Gastrocnemius medialis (tissue), 4 donors: ENCODE data around the gene TAF6. TPM values are rescaled to one million over a fixed set of nuclear protein-coding genes. Genes with fewer than 3 reads are reported as not detected.

Experiments used
- ATAC-seq, 2 donors: fragments of 150-250 bp; one replicate each; pipeline ENCODE4 v1.9.1; 2016
- DNase-seq, 2 donors: peaks; one replicate each; pipeline ENCODE4 v3.0.0-alpha.2; 2019
- H3K27ac ChIP-seq, 4 donors: fragments of 200-600 bp; sonication (generic); 1 replicate in 1 of 4; 2 replicates in 3 of 4; pipeline ENCODE4 v1.5.1; 2016 to 2018; ENCODE audit warnings: mild to moderate bottlenecking in 2 of 4, moderate library complexity in 1 of 4
- H3K27me3 ChIP-seq, 3 donors: fragments of 200-600 bp; sonication (generic) in 2 of 3; 1 replicate in 1 of 3; 2 replicates in 2 of 3; pipeline versions ENCODE4 v1.5.1 to v1.6.0; 2016 to 2019; ENCODE audit warnings: mild to moderate bottlenecking in 1 of 3, moderate library complexity in 1 of 3
- H3K36me3 ChIP-seq, 2 donors: fragments of 200-600 bp; sonication (generic) in 1 of 2; one replicate each; pipeline ENCODE4 v1.5.1; 2017 to 2018
- H3K4me1 ChIP-seq, 2 donors: fragments of 200-600 bp; sonication (generic) in 1 of 2; one replicate each; pipeline ENCODE4 v1.5.1; 2016 to 2017; ENCODE audit warnings: mild to moderate bottlenecking in 2 of 2
- H3K4me3 ChIP-seq, 4 donors: fragments of 200-600 bp; sonication (generic) in 3 of 4; 1 replicate in 1 of 4; 2 replicates in 3 of 4; pipeline ENCODE4 v1.5.1; 2016 to 2019; ENCODE audit warnings: mild to moderate bottlenecking in 2 of 4
- H3K9me3 ChIP-seq, 3 donors: fragments of 200-600 bp; sonication (generic) in 2 of 3; 1 replicate in 1 of 3; 2 replicates in 2 of 3; pipeline ENCODE4 v1.5.1; 2016 to 2019
- CTCF ChIP-seq, 5 experiments: fragments of 450-650 bp in 3 of 5; fragments of 200-600 bp in 2 of 5; sonication (generic) in 2 of 5; IDR thresholded peaks in 4 of 5; conservative IDR thresholded peaks in 1 of 5; 1 replicate in 4 of 5; 2 replicates in 1 of 5; pipeline ENCODE4 v1.5.1; 2016 to 2019; ENCODE audit warnings: antibody characterized with exemption in 5 of 5, mild to moderate bottlenecking in 3 of 5, moderate library complexity in 3 of 5
- POLR2A ChIP-seq, 2 donors: fragments of 450-650 bp; IDR thresholded peaks; one replicate each; pipeline ENCODE4 v1.6.1; 2017; ENCODE audit warnings: antibody characterized with exemption in 2 of 2, mild to moderate bottlenecking in 2 of 2, moderate library complexity in 2 of 2
- in situ Hi-C, 4 donors: fragments of 200-750 bp; cut with MboI; loops; one replicate each; pipeline versions ENCODE4 v1.15.0 to v1.8.0; 2017; ENCODE audit warnings: low sequenced_read_pairs in 4 of 4
- intact Hi-C: fragments of 100-400 bp; cut with DNase I; formaldehyde crosslinking; loops from one replicate; pipeline ENCODE4 v1.15.1; 2023; ENCODE audit warnings: low total_unique reads
- total RNA-seq, 4 donors: library from RNA; depleted of rRNA; stranded (reverse); fragments of >200 nt; gene quantifications; one replicate each; pipeline versions ENCODE4 v1.1.0 to v1.2.3, GENCODE V29; 2016

Gene TAF6
- total RNA-seq, 4 donors from 2014 or later, result 38.6 to 71.7 (median 56.6) TPM

DNA sequence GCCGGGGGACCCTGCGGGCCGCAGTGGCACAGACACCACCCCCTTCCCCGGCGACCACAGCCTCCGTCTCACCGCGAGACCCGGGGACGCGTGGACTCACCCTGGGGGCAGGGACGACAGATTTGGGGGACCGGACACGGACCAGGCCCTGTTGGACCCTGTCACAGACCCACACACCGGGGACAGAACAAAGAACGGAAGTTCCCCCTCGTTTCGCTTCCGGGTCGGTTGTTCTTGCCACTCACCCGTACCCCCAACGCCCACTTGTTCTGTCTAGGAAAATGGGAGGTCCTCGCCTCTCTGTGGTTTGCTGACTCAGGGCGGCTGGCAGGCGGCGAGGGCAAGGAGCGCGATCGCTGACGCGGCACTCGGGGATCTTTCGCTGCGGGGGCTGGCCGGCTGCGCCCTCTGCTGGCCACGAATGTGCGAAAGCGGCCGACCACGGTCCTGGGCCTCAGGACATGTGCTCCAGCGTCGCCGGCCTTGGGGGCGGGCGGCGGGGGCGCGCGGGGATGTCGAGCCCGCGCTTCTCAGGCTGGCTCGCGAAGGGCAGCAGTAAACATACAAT, 37.5 kb downstream of the TAF6 start, which contains the start of gene ZNF3:
Gene ZNF3, minus strand, starts transcription at position 189 of the 568 bp plus-strand sequence. CDS start 4,366 bp downstream, outside the sequence.
- peaks cover 0 to 10% of the 10 kb centered on the region in 2 donors for H3K36me3 ChIP-seq
- ATAC-seq, result peak; percentile 95 to 96
- H3K27me3 ChIP-seq, result no peaks in the 10 kb centered on the region
- no peaks in the 10 kb centered on the region for H3K9me3 ChIP-seq
- H3K4me3 ChIP-seq, result peak within 1 kb of the TSS; percentile 81 to 99 (median 87)
- intact Hi-C loops (loop anchor here (1.0 to 5.0 kb wide), 5 partner anchors 19 to 577 kb away; partner anchors contain the start of genes AP4M1, MCM7, ZKSCAN5 and ZSCAN21), in situ Hi-C loops (no loop called here)
- H3K27ac ChIP-seq, result peak within 1 kb of the TSS; percentile 86 to 96 (median 90)
- peak; percentile 93 to 98 (median 94) for TF ChIP-seq CTCF (IDR thresholded peaks at IDR 0.05 in 4 of 5, conservative IDR thresholded peaks at IDR 0.05 in 1 of 5)
- TF ChIP-seq POLR2A (IDR thresholded peaks at IDR 0.05), result peak; percentile 62 to 85
- H3K4me1 ChIP-seq, result peaks cover 22 to 24% of the 10 kb centered on the region in 2 donors
- peak; percentile 99 for DNase-seq

DNA sequence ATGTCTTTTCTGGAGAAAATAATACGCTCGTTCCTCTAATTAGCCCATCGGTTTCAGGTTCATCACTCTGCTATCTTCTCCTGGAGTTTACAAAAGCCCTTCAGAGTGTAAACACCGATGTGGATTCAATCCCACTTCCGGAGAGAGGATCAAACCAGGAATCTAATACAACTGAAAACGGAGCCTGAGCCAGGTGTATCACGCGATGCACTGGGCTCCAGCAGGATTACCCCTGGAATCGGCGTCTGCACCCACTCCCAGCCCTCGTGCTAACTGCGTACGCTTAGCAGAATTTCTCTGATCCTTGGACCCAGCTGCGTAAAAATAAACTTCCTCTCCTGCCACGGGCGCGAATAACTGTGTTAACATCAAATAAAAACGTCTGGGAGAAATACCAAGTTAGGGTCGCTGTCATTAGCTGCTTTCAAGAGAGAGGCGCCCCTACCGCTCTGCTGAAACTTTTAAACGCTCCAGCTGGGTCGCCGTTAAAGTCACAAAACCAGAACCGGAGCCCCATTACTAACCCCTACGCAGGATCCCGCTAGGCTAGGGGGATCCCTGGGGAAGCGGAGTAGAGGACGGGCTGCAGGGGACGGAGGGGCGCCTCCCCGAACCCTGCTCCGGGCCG, 38.1 kb downstream of the TAF6 start:
- no peaks in the 10 kb centered on the region for H3K9me3 ChIP-seq
- DNase-seq (no peak), ATAC-seq (peak; percentile 1 to 8)
- peak overlapping the region; percentile 86 to 96 (median 90) for H3K27ac ChIP-seq
- in situ Hi-C loops, result no loop called here
- H3K36me3 ChIP-seq, result peaks cover 0 to 16% of the 10 kb centered on the region in 2 donors
- no peaks in the 10 kb centered on the region for H3K27me3 ChIP-seq
- intact Hi-C loops, result loop anchor here (1.0 to 5.0 kb wide), 5 partner anchors 20 to 576 kb away; partner anchors contain the start of genes AP4M1, MCM7, ZKSCAN5 and ZSCAN21
- peaks cover 22 to 24% of the 10 kb centered on the region in 2 donors for H3K4me1 ChIP-seq
- TF ChIP-seq POLR2A (IDR thresholded peaks at IDR 0.05), result no peak
- TF ChIP-seq CTCF (IDR thresholded peaks at IDR 0.05 in 4 of 5, conservative IDR thresholded peaks at IDR 0.05 in 1 of 5), result no peak
- H3K4me3 ChIP-seq, result peak overlapping the region; percentile 81 to 99 (median 87)

DNA sequence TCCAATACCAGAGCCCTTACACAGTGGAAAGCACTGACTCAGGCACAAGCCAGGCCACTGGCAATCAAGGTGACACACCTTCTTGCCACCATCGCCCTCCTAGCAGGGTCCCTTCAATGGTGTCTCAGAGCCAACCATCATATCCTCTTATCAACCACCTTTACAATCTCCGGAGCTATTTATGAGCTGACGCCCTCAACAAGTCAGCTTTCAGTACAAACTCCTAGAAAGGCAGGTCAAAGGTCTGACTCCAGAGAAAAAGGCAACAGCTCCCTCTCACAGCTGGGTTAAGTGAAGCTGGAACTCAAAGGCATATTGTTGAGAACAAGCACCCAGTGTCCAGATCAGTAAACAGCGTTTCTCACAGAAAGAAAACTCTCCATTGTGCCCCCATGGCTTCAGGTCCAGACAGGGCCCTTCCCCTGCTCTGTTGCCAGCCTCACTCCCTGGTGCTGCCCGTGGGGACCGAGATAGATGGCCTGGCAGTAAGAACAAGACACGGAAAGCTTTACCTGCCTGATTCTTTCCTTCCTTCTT, 40.1 kb downstream of the TAF6 start:
- ATAC-seq, result no peak
- Histone ChIP-seq H3K27me3 (no peaks in the 10 kb centered on the region), H3K4me1 (peaks cover 22 to 24% of the 10 kb centered on the region in 2 donors), H3K27ac (no peak overlapping the region), H3K4me3 (no peak overlapping the region), H3K36me3 (peaks cover 4 to 35% of the 10 kb centered on the region in 2 donors), H3K9me3 (no peaks in the 10 kb centered on the region)
- TF ChIP-seq POLR2A (IDR thresholded peaks at IDR 0.05), result no peak
- no peak for TF ChIP-seq CTCF (IDR thresholded peaks at IDR 0.05 in 4 of 5, conservative IDR thresholded peaks at IDR 0.05 in 1 of 5)
- in situ Hi-C loops (no loop called here), intact Hi-C loops (no loop called here)
- DNase-seq, result no peak

GRCh38 chr7:100077205-100077604, 42.0 kb downstream of the TAF6 start:
- in situ Hi-C loops, result no loop called here

More at GRCh38 chr7:100077205-100077604, 42.0 kb downstream of the TAF6 start:
- ATAC-seq (no peak), DNase-seq (no peak)
- H3K9me3 ChIP-seq, result peaks cover 0 to 7% (median under 1%) of the 10 kb centered on the region in 3 donors
- H3K27me3 ChIP-seq, result no peaks in the 10 kb centered on the region
- intact Hi-C loops, result no loop called here
- peaks cover 22% of the 10 kb centered on the region in 2 donors for H3K4me1 ChIP-seq
- no peak for TF ChIP-seq CTCF (IDR thresholded peaks at IDR 0.05 in 4 of 5, conservative IDR thresholded peaks at IDR 0.05 in 1 of 5)
- no peak for TF ChIP-seq POLR2A (IDR thresholded peaks at IDR 0.05)
- H3K27ac ChIP-seq, result no peak overlapping the region
- peaks cover 8 to 54% of the 10 kb centered on the region in 2 donors for H3K36me3 ChIP-seq
- H3K4me3 ChIP-seq, result no peak overlapping the region
